ENCODE data around the gene CELA2B.

- TF ChIP-seq POLR2A (IDR thresholded peaks at IDR 0.05; ENCODE audit: low read length) = no peak
- no peak for TF ChIP-seq USF2 (IDR thresholded peaks at IDR 0.05)
- no peak for TF ChIP-seq CTCF (IDR thresholded peaks at IDR 0.05)
- TF ChIP-seq SMC3 (IDR thresholded peaks at IDR 0.05) = no peak
- no peak for TF ChIP-seq EP300 (IDR thresholded peaks at IDR 0.05)
- TF ChIP-seq SREBF2 (IDR thresholded peaks at IDR 0.05) = no peak
- no peak for TF ChIP-seq NFE2L2 (conservative IDR thresholded peaks at IDR 0.05; ENCODE audit: low read length)
- TF ChIP-seq RAD21 (conservative IDR thresholded peaks at IDR 0.05 in 1 of 2, IDR thresholded peaks at IDR 0.05 in 1 of 2) = no peak
- no peak for TF ChIP-seq REST (IDR thresholded peaks at IDR 0.05)
- no peak for TF ChIP-seq EHF (CRISPR knock-in tag; IDR thresholded peaks at IDR 0.05)
- no peak for TF ChIP-seq MYC (IDR thresholded peaks at IDR 0.05; ENCODE audit: borderline replicate concordance, low read length)
- no peak for TF ChIP-seq NPAS2 (CRISPR knock-in tag; IDR thresholded peaks at IDR 0.05; ENCODE audit: borderline replicate concordance)
- no peak for TF ChIP-seq KDM1A (IDR thresholded peaks at IDR 0.05; ENCODE audit: low read depth)
Observed at GRCh38 chr1:15513192-15513591, 37.3 kb downstream of the CELA2B start.

Data from A549 (cell line).